ENCODE measurements around the gene ABTB1. TPM values are rescaled to one million over a fixed set of nuclear protein-coding genes. Genes with fewer than 3 reads are reported as not detected.

The ABTB1 gene
- total and polyA plus RNA-seq, 4 experiments from 2014 or later, result 66.9 to 169 (median 120) TPM

GRCh38 chr3:127712881-127713771, 40.4 kb downstream of the ABTB1 start:
- no peaks in the 10 kb centered on the region for H3K36me3 Mint-ChIP-seq
- Histone ChIP-seq H3K9me3 (ENCODE audit: control insufficient read depth in 1 of 2, low read length in 2 of 2) (no peaks in the 10 kb centered on the region), H3K4me1 (ENCODE audit: insufficient read depth, low read length) (no peaks in the 10 kb centered on the region), H3K4me3 (ENCODE audit: low read length in 2 of 2) (no peak overlapping the region), H3K36me3 (ENCODE audit: insufficient read depth, low read length) (no peaks in the 10 kb centered on the region), H3K27me3 (ENCODE audit: insufficient read depth, low read length) (no peaks in the 10 kb centered on the region), H3K27ac (ENCODE audit: low read depth, low read length) (no peak overlapping the region)
- no peak overlapping the region for H3K27ac Mint-ChIP-seq
- H3K4me3 Mint-ChIP-seq, result no peak overlapping the region
- H3K9me3 Mint-ChIP-seq, result no peaks in the 10 kb centered on the region
- no peaks in the 10 kb centered on the region for H3K4me1 Mint-ChIP-seq
- no peak for DNase-seq
- intact Hi-C loops (cut with micrococcal nuclease), result no loop called here
- ChIA-PET CTCF (ENCODE audit: partially characterized antibody) (no interaction called here), POLR2A (ENCODE audit: partially characterized antibody) (no interaction called here)
- H3K27me3 Mint-ChIP-seq, result peaks cover 2 to 13% of the 10 kb centered on the region in 2 donors

- Mint-ChIP-seq H3K4me1 (no peaks in the 10 kb centered on the region), H3K4me3 (no peak overlapping the region), H3K27ac (no peak overlapping the region), H3K27me3 (peaks cover 2 to 13% of the 10 kb centered on the region in 2 donors), H3K36me3 (no peaks in the 10 kb centered on the region), H3K9me3 (no peaks in the 10 kb centered on the region)
- no peak overlapping the region for H3K27ac ChIP-seq (ENCODE audit: low read depth, low read length)
- DNase-seq, result no peak
- ChIA-PET POLR2A (ENCODE audit: partially characterized antibody) (no interaction called here), CTCF (ENCODE audit: partially characterized antibody) (no interaction called here)
- no peaks in the 10 kb centered on the region for H3K36me3 ChIP-seq (ENCODE audit: insufficient read depth, low read length)
- intact Hi-C loops (cut with micrococcal nuclease), result no loop called here
- H3K9me3 ChIP-seq (ENCODE audit: control insufficient read depth in 1 of 2, low read length in 2 of 2), result no peaks in the 10 kb centered on the region
- no peaks in the 10 kb centered on the region for H3K4me1 ChIP-seq (ENCODE audit: insufficient read depth, low read length)
- no peak overlapping the region for H3K4me3 ChIP-seq (ENCODE audit: low read length in 2 of 2)
- H3K27me3 ChIP-seq (ENCODE audit: insufficient read depth, low read length), result no peaks in the 10 kb centered on the region
Measured at GRCh38 chr3:127714125-127714571, 41.4 kb downstream of the ABTB1 start.

GRCh38 chr3:127714866-127715265, 42.1 kb downstream of the ABTB1 start:
- no peaks in the 10 kb centered on the region for H3K9me3 Mint-ChIP-seq
- no peak overlapping the region for H3K4me3 ChIP-seq (ENCODE audit: low read length in 2 of 2)
- H3K4me1 ChIP-seq (ENCODE audit: insufficient read depth, low read length), result no peaks in the 10 kb centered on the region
- no peaks in the 10 kb centered on the region for H3K27me3 ChIP-seq (ENCODE audit: insufficient read depth, low read length)
- ChIA-PET POLR2A (ENCODE audit: partially characterized antibody) (no interaction called here), CTCF (ENCODE audit: partially characterized antibody) (no interaction called here)
- DNase-seq, result no peak
- H3K4me1 Mint-ChIP-seq, result no peaks in the 10 kb centered on the region
- H3K36me3 ChIP-seq (ENCODE audit: insufficient read depth, low read length), result no peaks in the 10 kb centered on the region
- H3K36me3 Mint-ChIP-seq, result no peaks in the 10 kb centered on the region
- H3K27ac ChIP-seq (ENCODE audit: low read depth, low read length), result no peak overlapping the region
- no peak overlapping the region for H3K4me3 Mint-ChIP-seq
- no peaks in the 10 kb centered on the region for H3K9me3 ChIP-seq (ENCODE audit: control insufficient read depth in 1 of 2, low read length in 2 of 2)
- H3K27ac Mint-ChIP-seq, result no peak overlapping the region
- intact Hi-C loops (cut with micrococcal nuclease), result no loop called here
- H3K27me3 Mint-ChIP-seq, result peaks cover 2 to 13% of the 10 kb centered on the region in 2 donors

- intact Hi-C loops (cut with micrococcal nuclease), result no loop called here
- H3K27ac Mint-ChIP-seq, result no peak overlapping the region
- H3K36me3 ChIP-seq (ENCODE audit: insufficient read depth, low read length), result no peaks in the 10 kb centered on the region
- no peaks in the 10 kb centered on the region for H3K9me3 Mint-ChIP-seq
- H3K4me1 ChIP-seq (ENCODE audit: insufficient read depth, low read length), result no peaks in the 10 kb centered on the region
- no peaks in the 10 kb centered on the region for H3K36me3 Mint-ChIP-seq
- no peak for DNase-seq
- ChIA-PET CTCF (ENCODE audit: partially characterized antibody) (interaction anchor here (0.6 kb wide), 1 partner anchor 110 kb away, joined by 3 read pairs; no protein-coding TSS in a partner anchor), POLR2A (ENCODE audit: partially characterized antibody) (no interaction called here)
- H3K27ac ChIP-seq (ENCODE audit: low read depth, low read length), result no peak overlapping the region
- H3K4me3 ChIP-seq (ENCODE audit: low read length in 2 of 2), result no peak overlapping the region
- no peaks in the 10 kb centered on the region for H3K27me3 ChIP-seq (ENCODE audit: insufficient read depth, low read length)
- H3K27me3 Mint-ChIP-seq, result peaks cover 2 to 13% of the 10 kb centered on the region in 2 donors
- H3K4me1 Mint-ChIP-seq, result no peaks in the 10 kb centered on the region
- no peaks in the 10 kb centered on the region for H3K9me3 ChIP-seq (ENCODE audit: control insufficient read depth in 1 of 2, low read length in 2 of 2)
- H3K4me3 Mint-ChIP-seq, result no peak overlapping the region
Measured at GRCh38 chr3:127715532-127715931, 42.8 kb downstream of the ABTB1 start.

GRCh38 chr3:127716384-127716783, 43.6 kb downstream of the ABTB1 start:
- peaks cover 2 to 13% of the 10 kb centered on the region in 2 donors for H3K27me3 Mint-ChIP-seq
- no peaks in the 10 kb centered on the region for H3K27me3 ChIP-seq (ENCODE audit: insufficient read depth, low read length)
- ChIA-PET CTCF (ENCODE audit: partially characterized antibody) (interaction anchor here (1.2 kb wide), 1 partner anchor 10 kb away, joined by 3 read pairs; no protein-coding TSS in a partner anchor), POLR2A (ENCODE audit: partially characterized antibody) (no interaction called here)
- no peaks in the 10 kb centered on the region for H3K4me1 Mint-ChIP-seq
- H3K9me3 ChIP-seq (ENCODE audit: control insufficient read depth in 1 of 2, low read length in 2 of 2), result no peaks in the 10 kb centered on the region
- no peaks in the 10 kb centered on the region for H3K4me1 ChIP-seq (ENCODE audit: insufficient read depth, low read length)
- H3K4me3 Mint-ChIP-seq, result no peak overlapping the region
- no peak overlapping the region for H3K4me3 ChIP-seq (ENCODE audit: low read length in 2 of 2)
- no peaks in the 10 kb centered on the region for H3K36me3 ChIP-seq (ENCODE audit: insufficient read depth, low read length)
- no peak for DNase-seq
- no peaks in the 10 kb centered on the region for H3K9me3 Mint-ChIP-seq
- no peak overlapping the region for H3K27ac Mint-ChIP-seq
- no peaks in the 10 kb centered on the region for H3K36me3 Mint-ChIP-seq
- H3K27ac ChIP-seq (ENCODE audit: low read depth, low read length), result no peak overlapping the region
- intact Hi-C loops (cut with micrococcal nuclease), result no loop called here

GRCh38 chr3:127717357-127718244, 44.8 kb downstream of the ABTB1 start:
- Histone ChIP-seq H3K27me3 (ENCODE audit: insufficient read depth, low read length) (no peaks in the 10 kb centered on the region), H3K36me3 (ENCODE audit: insufficient read depth, low read length) (no peaks in the 10 kb centered on the region), H3K27ac (ENCODE audit: low read depth, low read length) (no peak overlapping the region), H3K9me3 (ENCODE audit: control insufficient read depth in 1 of 2, low read length in 2 of 2) (no peaks in the 10 kb centered on the region), H3K4me3 (ENCODE audit: low read length in 2 of 2) (no peak overlapping the region), H3K4me1 (ENCODE audit: insufficient read depth, low read length) (no peaks in the 10 kb centered on the region)
- no peak for DNase-seq
- Mint-ChIP-seq H3K27me3 (peaks cover 2 to 15% of the 10 kb centered on the region in 2 donors), H3K27ac (no peak overlapping the region), H3K4me1 (no peaks in the 10 kb centered on the region), H3K4me3 (no peak overlapping the region), H3K36me3 (no peaks in the 10 kb centered on the region), H3K9me3 (no peaks in the 10 kb centered on the region)
- intact Hi-C loops (cut with micrococcal nuclease), result no loop called here
- POLR2A ChIA-PET (ENCODE audit: partially characterized antibody), result no interaction called here
- CTCF ChIA-PET (ENCODE audit: partially characterized antibody), result interaction anchor here (1.2 kb wide), 1 partner anchor 11 kb away, joined by 3 read pairs; no protein-coding TSS in a partner anchor

- intact Hi-C loops (cut with micrococcal nuclease), result no loop called here
- no peak for DNase-seq
- no peaks in the 10 kb centered on the region for H3K36me3 Mint-ChIP-seq
- CTCF ChIA-PET (ENCODE audit: partially characterized antibody), result no interaction called here
- POLR2A ChIA-PET (ENCODE audit: partially characterized antibody), result no interaction called here
- no peaks in the 10 kb centered on the region for H3K4me1 ChIP-seq (ENCODE audit: insufficient read depth, low read length)
- H3K9me3 Mint-ChIP-seq, result no peaks in the 10 kb centered on the region
- H3K27me3 ChIP-seq (ENCODE audit: insufficient read depth, low read length), result no peaks in the 10 kb centered on the region
- no peak overlapping the region for H3K4me3 ChIP-seq (ENCODE audit: low read length in 2 of 2)
- H3K4me1 Mint-ChIP-seq, result no peaks in the 10 kb centered on the region
- no peaks in the 10 kb centered on the region for H3K9me3 ChIP-seq (ENCODE audit: control insufficient read depth in 1 of 2, low read length in 2 of 2)
- H3K36me3 ChIP-seq (ENCODE audit: insufficient read depth, low read length), result no peaks in the 10 kb centered on the region
- H3K27me3 Mint-ChIP-seq, result peaks cover 2 to 14% of the 10 kb centered on the region in 2 donors
- no peak overlapping the region for H3K4me3 Mint-ChIP-seq
- H3K27ac Mint-ChIP-seq, result no peak overlapping the region
- H3K27ac ChIP-seq (ENCODE audit: low read depth, low read length), result no peak overlapping the region
Measured at GRCh38 chr3:127718245-127718915, 45.6 kb downstream of the ABTB1 start.
